Measurements from ENCODE around the gene CD69.

Gene CD69

GRCh38 chr12:9711664-9712063, 49.0 kb downstream of the CD69 start:
- no peaks in the 10 kb centered on the region for H3K27me3 ChIP-seq
- TF ChIP-seq CTCF (IDR thresholded peaks at IDR 0.05), result no peak

GRCh38 chr12:9710584-9711375, 49.9 kb downstream of the CD69 start:
- Histone ChIP-seq H3K27ac (no peak overlapping the region), H3K4me3 (ENCODE audit: low read depth in 1 of 2, low read length in 1 of 2) (no peak overlapping the region), H3K4me1 (ENCODE audit: control insufficient read depth in 1 of 2, insufficient read depth in 1 of 2, low read depth in 1 of 2, low read length in 1 of 2) (no peaks in the 10 kb centered on the region), H3K36me3 (no peaks in the 10 kb centered on the region), H3K9me3 (no peaks in the 10 kb centered on the region), H3K27me3 (no peaks in the 10 kb centered on the region)
- TF ChIP-seq CTCF (IDR thresholded peaks at IDR 0.05), result no peak

More at GRCh38 chr12:9711664-9712063, 49.0 kb downstream of the CD69 start:
- H3K27ac ChIP-seq, result no peak overlapping the region
- H3K36me3 ChIP-seq, result no peaks in the 10 kb centered on the region
- no peak overlapping the region for H3K4me3 ChIP-seq (ENCODE audit: low read depth in 1 of 2, low read length in 1 of 2)
- H3K4me1 ChIP-seq (ENCODE audit: control insufficient read depth in 1 of 2, insufficient read depth in 1 of 2, low read depth in 1 of 2, low read length in 1 of 2), result no peaks in the 10 kb centered on the region
- H3K9me3 ChIP-seq, result no peaks in the 10 kb centered on the region

- no peaks in the 10 kb centered on the region for H3K36me3 ChIP-seq
- H3K27me3 ChIP-seq, result no peaks in the 10 kb centered on the region
- no peak overlapping the region for H3K27ac ChIP-seq
- H3K4me3 ChIP-seq (ENCODE audit: low read depth in 1 of 2, low read length in 1 of 2), result no peak overlapping the region
- no peak for TF ChIP-seq CTCF (IDR thresholded peaks at IDR 0.05)
- no peaks in the 10 kb centered on the region for H3K9me3 ChIP-seq
- H3K4me1 ChIP-seq (ENCODE audit: control insufficient read depth in 1 of 2, insufficient read depth in 1 of 2, low read depth in 1 of 2, low read length in 1 of 2), result no peaks in the 10 kb centered on the region
Observed at GRCh38 chr12:9708853-9709252, 51.8 kb downstream of the CD69 start.

DNA sequence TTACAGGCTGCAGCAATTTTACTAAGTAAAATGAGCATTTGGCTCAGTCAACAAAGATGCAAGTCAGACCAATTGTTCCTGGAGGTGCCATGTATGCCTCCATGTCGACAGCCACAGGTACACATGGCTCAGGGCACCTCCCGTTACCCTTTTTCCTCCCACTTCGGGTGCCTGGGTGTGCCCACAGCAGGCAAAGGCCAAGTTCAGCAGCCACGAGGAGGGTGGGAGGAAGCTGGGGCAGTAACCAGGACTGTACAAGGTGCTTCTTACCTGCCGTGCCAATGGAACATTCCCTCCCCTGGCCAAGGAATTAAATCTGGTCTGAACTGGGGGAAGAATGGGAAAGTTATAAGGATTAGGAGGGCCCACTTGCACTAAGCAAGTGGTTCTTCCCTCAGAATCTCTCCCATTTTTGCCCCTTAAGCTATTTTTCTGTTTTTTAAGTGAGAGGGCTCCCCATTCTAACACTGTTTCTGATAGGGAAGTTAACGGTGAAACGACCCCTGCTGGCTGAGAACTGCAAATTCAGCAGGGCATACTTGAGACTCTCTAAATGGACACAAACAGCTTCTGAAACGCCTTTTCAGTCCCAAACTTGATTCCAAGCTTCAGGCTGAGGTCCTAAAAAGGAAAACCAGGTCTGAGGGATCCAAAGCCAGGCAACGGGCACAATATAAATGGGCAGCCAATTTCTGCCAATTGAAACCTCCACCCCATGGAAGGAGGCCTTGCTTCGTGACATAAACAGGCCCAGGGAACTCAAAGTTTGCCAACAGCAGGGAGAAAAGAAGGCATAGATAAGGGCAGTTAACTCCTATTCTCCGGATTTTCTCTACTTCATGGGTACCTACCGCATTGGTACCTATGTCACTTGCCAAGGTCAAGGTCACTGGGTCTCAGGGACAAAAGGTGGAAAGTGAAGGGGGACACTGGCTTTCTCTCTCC, 52.6 kb downstream of the CD69 start:
- H3K36me3 ChIP-seq, result no peaks in the 10 kb centered on the region
- H3K27ac ChIP-seq, result no peak overlapping the region
- no peaks in the 10 kb centered on the region for H3K27me3 ChIP-seq
- H3K4me3 ChIP-seq (ENCODE audit: low read depth in 1 of 2, low read length in 1 of 2), result no peak overlapping the region
- H3K4me1 ChIP-seq (ENCODE audit: control insufficient read depth in 1 of 2, insufficient read depth in 1 of 2, low read depth in 1 of 2, low read length in 1 of 2), result no peaks in the 10 kb centered on the region
- peak; percentile 90 for TF ChIP-seq CTCF (IDR thresholded peaks at IDR 0.05)
- no peaks in the 10 kb centered on the region for H3K9me3 ChIP-seq

DNA sequence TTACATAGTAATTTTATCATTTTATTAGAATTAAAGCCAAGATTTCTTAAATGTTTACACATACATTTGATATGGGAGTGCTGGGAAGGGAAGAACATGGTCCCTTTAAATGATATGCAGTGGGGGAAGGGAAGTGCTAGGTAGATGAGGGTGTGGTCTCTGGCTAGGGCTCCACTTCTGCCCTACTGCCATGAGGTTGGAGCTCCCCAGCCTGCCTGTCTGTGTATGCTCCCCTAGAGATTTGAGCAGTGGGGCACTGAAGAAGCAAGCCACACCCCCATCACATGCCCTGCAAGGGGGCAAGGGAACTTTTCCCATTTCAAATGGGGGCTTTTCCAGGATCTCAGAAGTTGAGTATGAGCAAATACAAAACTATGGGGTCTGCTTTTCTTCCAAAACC, 53.3 kb downstream of the CD69 start:
- Histone ChIP-seq H3K27me3 (peaks cover 4% of the 10 kb centered on the region), H3K4me1 (ENCODE audit: control insufficient read depth in 1 of 2, insufficient read depth in 1 of 2, low read depth in 1 of 2, low read length in 1 of 2) (no peaks in the 10 kb centered on the region), H3K27ac (no peak overlapping the region), H3K36me3 (no peaks in the 10 kb centered on the region), H3K9me3 (no peaks in the 10 kb centered on the region), H3K4me3 (ENCODE audit: low read depth in 1 of 2, low read length in 1 of 2) (no peak overlapping the region)
- no peak for TF ChIP-seq CTCF (IDR thresholded peaks at IDR 0.05)
